ENCODE measurements around the gene GFOD1.

GFOD1 gene

GRCh38 chr6:13427316-13427715 is 60.1 kb downstream of the GFOD1 start:
- DNase-seq (ENCODE audit: low read depth in 2 of 2), result no peak

GRCh38 chr6:13425943-13426931 is 61.2 kb downstream of the GFOD1 start:
- peak; percentile 52 to 59 for DNase-seq (ENCODE audit: low read depth in 2 of 2)

- no peak for DNase-seq (ENCODE audit: low read depth in 2 of 2)
Measured at GRCh38 chr6:13425270-13425873, 62.0 kb downstream of the GFOD1 start.

- DNase-seq (ENCODE audit: low read depth in 2 of 2), result no peak
Measured at GRCh38 chr6:13423252-13423651, 64.1 kb downstream of the GFOD1 start.

GRCh38 chr6:13422681-13423221 is 64.6 kb downstream of the GFOD1 start:
- no peak for DNase-seq (ENCODE audit: low read depth in 2 of 2)

GRCh38 chr6:13421425-13422059 is 65.9 kb downstream of the GFOD1 start:
- DNase-seq (ENCODE audit: low read depth in 2 of 2), result no peak

GRCh38 chr6:13420269-13420668 is 67.1 kb downstream of the GFOD1 start:
- DNase-seq (ENCODE audit: low read depth in 2 of 2), result no peak

- no peak for DNase-seq (ENCODE audit: low read depth in 2 of 2)
Measured at GRCh38 chr6:13419422-13420195, 67.8 kb downstream of the GFOD1 start.

GRCh38 chr6:13418844-13419243 is 68.6 kb downstream of the GFOD1 start:
- no peak for DNase-seq (ENCODE audit: low read depth in 2 of 2)

GRCh38 chr6:13417954-13418353 is 69.4 kb downstream of the GFOD1 start:
- no peak for DNase-seq (ENCODE audit: low read depth in 2 of 2)

- no peak for DNase-seq (ENCODE audit: low read depth in 2 of 2)
Measured at GRCh38 chr6:13417431-13417830, 70.0 kb downstream of the GFOD1 start.

GRCh38 chr6:13415283-13415682 is 72.1 kb downstream of the GFOD1 start:
- DNase-seq (ENCODE audit: low read depth in 2 of 2), result no peak

GRCh38 chr6:13413900-13414555 is 73.4 kb downstream of the GFOD1 start:
- DNase-seq (ENCODE audit: low read depth in 2 of 2), result no peak

GRCh38 chr6:13413466-13413862 is 73.9 kb downstream of the GFOD1 start:
- DNase-seq (ENCODE audit: low read depth in 2 of 2), result no peak

- DNase-seq (ENCODE audit: low read depth in 2 of 2), result no peak
Measured at GRCh38 chr6:13412639-13413465, 74.5 kb downstream of the GFOD1 start.

GRCh38 chr6:13412211-13412610 is 75.2 kb downstream of the GFOD1 start:
- DNase-seq (ENCODE audit: low read depth in 2 of 2), result no peak

GRCh38 chr6:13411484-13411883 is 75.9 kb downstream of the GFOD1 start:
- DNase-seq (ENCODE audit: low read depth in 2 of 2), result no peak

GRCh38 chr6:13409991-13410390 is 77.4 kb downstream of the GFOD1 start:
- no peak for DNase-seq (ENCODE audit: low read depth in 2 of 2)

GRCh38 chr6:13407709-13408695 is 79.4 kb downstream of the GFOD1 start:
- no peak for DNase-seq (ENCODE audit: low read depth in 2 of 2)

Data from stimulated activated CD8-positive, alpha-beta memory T cell treated with anti-CD3 and anti-CD28 coated beads, Interleukin-15, amount 100 ng/mL, for 48 hours (primary cell).